ENCODE data around the gene AGTR1. TPM values are rescaled to one million over a fixed set of nuclear protein-coding genes. Genes with fewer than 3 reads are reported as not detected.

The AGTR1 gene
- total and polyA plus RNA-seq, 2 donors (not counting 3 experiments of a cell fraction or from before 2014, with no cell fraction given) = not detected

- H3K4me1 ChIP-seq (ENCODE audit: control insufficient read depth, extremely low read depth, insufficient read depth, low read length) = no peaks in the 10 kb centered on the region
- no peak for TF ChIP-seq FOS (IDR thresholded peaks at IDR 0.05; ENCODE audit: borderline replicate concordance, insufficient read depth, low read length)
- TF ChIP-seq MYC (IDR thresholded peaks at IDR 0.05; ENCODE audit: low read depth, low read length) = no peak
- no peak for TF ChIP-seq EZH2 (IDR thresholded peaks at IDR 0.05; ENCODE audit: borderline replicate concordance, low read depth, low read length, severe bottlenecking)
- TF ChIP-seq POLR2A (IDR thresholded peaks at IDR 0.05; ENCODE audit: low read depth, low read length) = no peak
- TF ChIP-seq MAX (IDR thresholded peaks at IDR 0.05; ENCODE audit: insufficient read depth, insufficient read length) = no peak
- TF ChIP-seq CTCF (IDR thresholded peaks at IDR 0.05; ENCODE audit: extremely low read depth in 1 of 2, insufficient read depth in 1 of 2, low read depth in 1 of 2, low read length in 2 of 2) = no peak
- no peak for TF ChIP-seq JUN (IDR thresholded peaks at IDR 0.05; ENCODE audit: borderline replicate concordance, insufficient read depth, insufficient read length, low read depth)
- TF ChIP-seq POLR2AphosphoS5 (IDR thresholded peaks at IDR 0.05; ENCODE audit: insufficient read depth, low read depth, low read length) = no peak
- no peak for TF ChIP-seq GATA2 (IDR thresholded peaks at IDR 0.05; ENCODE audit: insufficient read depth, insufficient read length, low read depth, low read length)
- no peaks in the 10 kb centered on the region for H4K20me1 ChIP-seq (replicated peaks; ENCODE audit: control insufficient read depth, extremely low read depth, insufficient read depth, low read length)
- no peaks in the 10 kb centered on the region for H3K36me3 ChIP-seq (ENCODE audit: control insufficient read depth in 2 of 2, extremely low read depth in 1 of 2, insufficient read depth in 2 of 2, low read length in 2 of 2)
- DNase-seq (ENCODE audit: low read depth, low spot score) (no peak), FAIRE-seq (no peak)
- no peak overlapping the region for H3K27ac ChIP-seq (ENCODE audit: insufficient read depth, low read depth, low read length)
- no peaks in the 10 kb centered on the region for H3K9me3 ChIP-seq (replicated peaks; ENCODE audit: control insufficient read depth, insufficient read depth, low read length)
- CTCF ChIA-PET = no interaction called here
- intact Hi-C loops (cut with micrococcal nuclease) (no loop called here), dilution Hi-C loops (cut with MboI; ENCODE audit: extremely low pct_ligation_motif_present, low sequenced_read_pairs) (no loop called here)
- H2AFZ ChIP-seq (ENCODE audit: low read depth, low read length) = no peak overlapping the region
- no TSS peak for BruUV-seq (replicated peaks)
- H3K79me2 ChIP-seq (ENCODE audit: control insufficient read depth, insufficient read depth, low read length) = no peaks in the 10 kb centered on the region
- no peak overlapping the region for H3K9ac ChIP-seq (replicated peaks; ENCODE audit: extremely low read depth, insufficient read depth, low read length)
- H3K4me3 ChIP-seq (replicated peaks in 1 of 3; ENCODE audit: insufficient read depth in 1 of 3, low read depth in 1 of 3, low read length in 3 of 3) = no peak overlapping the region
- no peaks in the 10 kb centered on the region for H3K9me1 ChIP-seq (replicated peaks; ENCODE audit: control insufficient read depth, extremely low read depth, insufficient read depth, low read length)
- peaks cover 0 to 5% of the 10 kb centered on the region in 2 experiments for H3K27me3 ChIP-seq (ENCODE audit: control insufficient read depth in 2 of 2, insufficient read depth in 2 of 2, low read length in 2 of 2)
- POLR2A ChIA-PET = no interaction called here
- no peak overlapping the region for H3K4me2 ChIP-seq (ENCODE audit: insufficient read depth, low read length)
Measured at GRCh38 chr3:148789146-148789545, 91.4 kb downstream of the AGTR1 start.

Measured in endothelial cell of umbilical vein (primary cell).